HCT116 (cell line): ENCODE measurements around the gene OR1N1.

ENCODE experiments used
- CEBPB ChIP-seq: IDR thresholded peaks from 2 replicates; pipeline ENCODE4 v1.6.1; 2012; ENCODE audit warnings: low read depth
- EZH2 ChIP-seq: fragments of 200-600 bp; sonication (generic); IDR thresholded peaks from 2 replicates; pipeline ENCODE4 v1.6.1; 2017; ENCODE audit warnings: antibody characterized with exemption, mixed run types
- EZH2phosphoT487 ChIP-seq: fragments of 200-600 bp; IDR thresholded peaks from 2 replicates; pipeline ENCODE4 v1.6.1; 2018; ENCODE audit warnings: antibody characterized with exemption, borderline replicate concordance
- FOSL1 ChIP-seq: IDR thresholded peaks from 2 replicates; pipeline ENCODE4 v1.6.1; 2012; ENCODE audit warnings: low read depth
- JUND ChIP-seq: IDR thresholded peaks from 2 replicates; pipeline ENCODE4 v1.6.1; 2012
- POLR2A ChIP-seq: IDR thresholded peaks from 2 replicates; pipeline ENCODE4 v1.7.0; 2011; ENCODE audit warnings: borderline replicate concordance; ENCODE audit not compliant: insufficient read depth, insufficient read length; ENCODE audit errors: extremely low read depth
- POLR2AphosphoS5 ChIP-seq: IDR thresholded peaks from 2 replicates; pipeline ENCODE4 v1.6.1; 2011; ENCODE audit warnings: mild to moderate bottlenecking, low read depth, low read length, moderate library complexity
- SP1 ChIP-seq: IDR thresholded peaks from 2 replicates; pipeline ENCODE4 v1.6.1; 2012; ENCODE audit warnings: low read depth
- TCF7L2 ChIP-seq: IDR thresholded peaks from 2 replicates; pipeline ENCODE4 v1.7.0; 2011; ENCODE audit warnings: borderline replicate concordance, inconsistent platforms; ENCODE audit not compliant: insufficient read depth, insufficient read length; ENCODE audit errors: extremely low read depth
- TF ChIP-seq, protein P1 (sequence below), 3 experiments: fragments of 200-600 bp in 1 of 3; sonication (generic) in 1 of 3; IDR thresholded peaks in 2 of 3; conservative IDR thresholded peaks in 1 of 3; 2 replicates each; pipeline ENCODE4 v1.5.1; 2012 to 2017; ENCODE audit warnings: low read depth in 2 of 3, low read length in 2 of 3, antibody characterized with exemption in 1 of 3, borderline replicate concordance in 1 of 3, control low read depth in 1 of 3, mild to moderate bottlenecking in 1 of 3, mixed read lengths in 1 of 3, mixed run types in 1 of 3, moderate library complexity in 1 of 3; ENCODE audit not compliant: insufficient read depth in 1 of 3
- TF ChIP-seq, protein P2 (sequence below): IDR thresholded peaks from 2 replicates; pipeline ENCODE4 v1.6.1; 2012
- TF ChIP-seq, protein P3 (sequence below): IDR thresholded peaks from 2 replicates; pipeline ENCODE4 v1.6.1; 2012; ENCODE audit warnings: low read depth

DNA sequence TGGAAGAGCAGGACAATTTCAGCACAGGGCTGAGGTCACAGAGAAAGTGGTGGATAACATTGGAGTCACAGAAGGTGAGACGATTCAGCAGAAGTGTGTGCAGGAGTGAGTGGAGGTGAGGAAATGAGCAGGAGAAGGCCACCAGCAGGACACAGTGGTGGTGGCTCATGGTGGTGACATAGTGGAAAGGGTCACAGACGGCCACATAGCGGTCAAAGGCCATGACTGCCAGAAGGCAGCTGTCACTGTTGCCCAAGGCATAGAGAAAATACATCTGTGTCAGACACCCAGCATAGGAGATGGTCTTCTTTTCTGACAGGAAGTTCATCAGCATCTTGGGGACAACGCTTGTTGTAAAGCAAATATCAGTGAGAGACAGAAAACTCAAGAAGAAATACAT, 40.8 kb upstream of the OR1N1 start:
- no peak for TF ChIP-seq POLR2AphosphoS5
- no peak for TF ChIP-seq FOSL1
- no peak for TF ChIP-seq EZH2phosphoT487
- TF ChIP-seq POLR2A, result no peak
- TF ChIP-seq, protein P1, sequence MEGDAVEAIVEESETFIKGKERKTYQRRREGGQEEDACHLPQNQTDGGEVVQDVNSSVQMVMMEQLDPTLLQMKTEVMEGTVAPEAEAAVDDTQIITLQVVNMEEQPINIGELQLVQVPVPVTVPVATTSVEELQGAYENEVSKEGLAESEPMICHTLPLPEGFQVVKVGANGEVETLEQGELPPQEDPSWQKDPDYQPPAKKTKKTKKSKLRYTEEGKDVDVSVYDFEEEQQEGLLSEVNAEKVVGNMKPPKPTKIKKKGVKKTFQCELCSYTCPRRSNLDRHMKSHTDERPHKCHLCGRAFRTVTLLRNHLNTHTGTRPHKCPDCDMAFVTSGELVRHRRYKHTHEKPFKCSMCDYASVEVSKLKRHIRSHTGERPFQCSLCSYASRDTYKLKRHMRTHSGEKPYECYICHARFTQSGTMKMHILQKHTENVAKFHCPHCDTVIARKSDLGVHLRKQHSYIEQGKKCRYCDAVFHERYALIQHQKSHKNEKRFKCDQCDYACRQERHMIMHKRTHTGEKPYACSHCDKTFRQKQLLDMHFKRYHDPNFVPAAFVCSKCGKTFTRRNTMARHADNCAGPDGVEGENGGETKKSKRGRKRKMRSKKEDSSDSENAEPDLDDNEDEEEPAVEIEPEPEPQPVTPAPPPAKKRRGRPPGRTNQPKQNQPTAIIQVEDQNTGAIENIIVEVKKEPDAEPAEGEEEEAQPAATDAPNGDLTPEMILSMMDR (IDR thresholded peaks at IDR 0.05 in 2 of 3, conservative IDR thresholded peaks at IDR 0.05 in 1 of 3; ENCODE audit: borderline replicate concordance in 1 of 3, insufficient read depth in 1 of 3, low read depth in 2 of 3, low read length in 2 of 3), result no peak
- no peak for TF ChIP-seq EZH2
- TF ChIP-seq TCF7L2, result no peak
- TF ChIP-seq, protein P2, sequence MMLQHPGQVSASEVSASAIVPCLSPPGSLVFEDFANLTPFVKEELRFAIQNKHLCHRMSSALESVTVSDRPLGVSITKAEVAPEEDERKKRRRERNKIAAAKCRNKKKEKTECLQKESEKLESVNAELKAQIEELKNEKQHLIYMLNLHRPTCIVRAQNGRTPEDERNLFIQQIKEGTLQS, result no peak
- TF ChIP-seq, protein P3, sequence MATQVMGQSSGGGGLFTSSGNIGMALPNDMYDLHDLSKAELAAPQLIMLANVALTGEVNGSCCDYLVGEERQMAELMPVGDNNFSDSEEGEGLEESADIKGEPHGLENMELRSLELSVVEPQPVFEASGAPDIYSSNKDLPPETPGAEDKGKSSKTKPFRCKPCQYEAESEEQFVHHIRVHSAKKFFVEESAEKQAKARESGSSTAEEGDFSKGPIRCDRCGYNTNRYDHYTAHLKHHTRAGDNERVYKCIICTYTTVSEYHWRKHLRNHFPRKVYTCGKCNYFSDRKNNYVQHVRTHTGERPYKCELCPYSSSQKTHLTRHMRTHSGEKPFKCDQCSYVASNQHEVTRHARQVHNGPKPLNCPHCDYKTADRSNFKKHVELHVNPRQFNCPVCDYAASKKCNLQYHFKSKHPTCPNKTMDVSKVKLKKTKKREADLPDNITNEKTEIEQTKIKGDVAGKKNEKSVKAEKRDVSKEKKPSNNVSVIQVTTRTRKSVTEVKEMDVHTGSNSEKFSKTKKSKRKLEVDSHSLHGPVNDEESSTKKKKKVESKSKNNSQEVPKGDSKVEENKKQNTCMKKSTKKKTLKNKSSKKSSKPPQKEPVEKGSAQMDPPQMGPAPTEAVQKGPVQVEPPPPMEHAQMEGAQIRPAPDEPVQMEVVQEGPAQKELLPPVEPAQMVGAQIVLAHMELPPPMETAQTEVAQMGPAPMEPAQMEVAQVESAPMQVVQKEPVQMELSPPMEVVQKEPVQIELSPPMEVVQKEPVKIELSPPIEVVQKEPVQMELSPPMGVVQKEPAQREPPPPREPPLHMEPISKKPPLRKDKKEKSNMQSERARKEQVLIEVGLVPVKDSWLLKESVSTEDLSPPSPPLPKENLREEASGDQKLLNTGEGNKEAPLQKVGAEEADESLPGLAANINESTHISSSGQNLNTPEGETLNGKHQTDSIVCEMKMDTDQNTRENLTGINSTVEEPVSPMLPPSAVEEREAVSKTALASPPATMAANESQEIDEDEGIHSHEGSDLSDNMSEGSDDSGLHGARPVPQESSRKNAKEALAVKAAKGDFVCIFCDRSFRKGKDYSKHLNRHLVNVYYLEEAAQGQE, result no peak
- TF ChIP-seq SP1, result no peak
- no peak for TF ChIP-seq CEBPB
- no peak for TF ChIP-seq JUND
